IMR-90 (cell line): ENCODE data around the gene CWH43. TPM values are rescaled to one million over a fixed set of nuclear protein-coding genes. Genes with fewer than 3 reads are reported as not detected.

Experiments used
- ATAC-seq: fragments of 200-7000 bp; cut with Tn5 transposase; 2 replicates; pipeline ENCODE4 v1.9.1; 2020; ENCODE audit warnings: low read depth, mild to moderate bottlenecking, moderate library complexity
- BruUV-seq: library from RNA; stranded (reverse); fragments of 400-500 nt; replicated peaks from 2 replicates; lab custom pipeline; 2021; lab: Mats Ljungman, UMichigan
- CTCF ChIA-PET: fragments of 300-600 bp; formaldehyde crosslinking; extraction: SDS; loops from one replicate; lab custom pipeline; 2021; ENCODE audit warnings: antibody characterized with exemption; lab: Yijun Ruan, JAX
- POLR2A ChIA-PET: fragments of 300-600 bp; sonication (Branson Sonifier 250); formaldehyde crosslinking; loops from one replicate; lab custom pipeline; 2022; ENCODE audit warnings: antibody characterized with exemption; ENCODE audit not compliant: unreplicated experiment; lab: Charles Lee
- DNase-seq: peaks from one replicate; pipeline ENCODE4 v3.0.0; 2013
- H2AFZ ChIP-seq: replicated peaks from 2 replicates; pipeline ENCODE3; 2013; ENCODE audit warnings: low read length, mild to moderate bottlenecking; ENCODE audit not compliant: poor library complexity
- H2AK5ac ChIP-seq: 2 replicates; pipeline ENCODE4 v1.6.1; 2013; ENCODE audit warnings: low read depth, low read length, inconsistent platforms
- H2AK9ac ChIP-seq: replicated peaks from 2 replicates; pipeline ENCODE3; 2013; ENCODE audit warnings: mild to moderate bottlenecking, low read depth, low read length, moderate library complexity; ENCODE audit not compliant: poor library complexity
- H2BK120ac ChIP-seq: 2 replicates; pipeline ENCODE4 v1.6.1; 2013; ENCODE audit warnings: low read depth, low read length, inconsistent platforms
- H2BK15ac ChIP-seq: 3 replicates; pipeline ENCODE4 v1.6.1; 2013; ENCODE audit warnings: low read depth, low read length, inconsistent platforms
- H2BK20ac ChIP-seq: 2 replicates; pipeline ENCODE4 v1.6.1; 2013; ENCODE audit warnings: low read depth, mild to moderate bottlenecking, inconsistent platforms, low read length, moderate library complexity
- H2BK5ac ChIP-seq: 2 replicates; pipeline ENCODE4 v1.6.1; 2013; ENCODE audit warnings: mild to moderate bottlenecking, low read depth, low read length, inconsistent platforms; ENCODE audit not compliant: poor library complexity, severe bottlenecking
- H3K14ac ChIP-seq: replicated peaks from 2 replicates; pipeline ENCODE4 v1.6.1; 2013; ENCODE audit warnings: low read depth, low read length, inconsistent platforms
- H3K18ac ChIP-seq: 2 replicates; pipeline ENCODE4 v1.6.1; 2013; ENCODE audit warnings: low read depth, low read length, control low read depth
- H3K23ac ChIP-seq: 2 replicates; pipeline ENCODE4 v1.6.1; 2013; ENCODE audit warnings: low read depth, low read length, inconsistent platforms
- H3K27ac ChIP-seq: 2 replicates; pipeline ENCODE4 v1.5.1; 2013; ENCODE audit warnings: mild to moderate bottlenecking, control low read depth, low read length; ENCODE audit not compliant: insufficient read depth
- H3K27me3 ChIP-seq: 2 replicates; pipeline ENCODE4 v1.6.1; 2013; ENCODE audit warnings: low read length; ENCODE audit not compliant: control insufficient read depth, insufficient read depth
- H3K36me3 ChIP-seq: 2 replicates; pipeline ENCODE4 v1.6.1; 2013; ENCODE audit warnings: low read length, mixed read lengths; ENCODE audit not compliant: control insufficient read depth, insufficient read depth
- H3K4ac ChIP-seq: 2 replicates; pipeline ENCODE4 v1.6.1; 2013; ENCODE audit warnings: low read depth, low read length, inconsistent platforms
- H3K4me1 ChIP-seq: 2 replicates; pipeline ENCODE4 v1.6.1; 2013; ENCODE audit warnings: low read length, mixed read lengths; ENCODE audit not compliant: control insufficient read depth, insufficient read depth
- H3K4me2 ChIP-seq: 2 replicates; pipeline ENCODE4 v1.6.1; 2013; ENCODE audit warnings: low read depth, mild to moderate bottlenecking, control low read depth, low read length, moderate library complexity
- H3K4me3 ChIP-seq: 2 replicates; pipeline ENCODE4 v1.5.1; 2013; ENCODE audit warnings: low read depth, mild to moderate bottlenecking, control low read depth, low read length, moderate library complexity; ENCODE audit not compliant: insufficient read depth
- H3K56ac ChIP-seq: 2 replicates; pipeline ENCODE4 v1.6.1; 2013; ENCODE audit warnings: low read length, inconsistent platforms; ENCODE audit not compliant: insufficient read depth; ENCODE audit errors: extremely low read depth
- H3K79me1 ChIP-seq, 2 experiments: 2 replicates each; pipeline ENCODE4 v1.6.1; 2013; ENCODE audit warnings: low read length in 2 of 2, inconsistent platforms in 1 of 2, low read depth in 1 of 2
- H3K9ac ChIP-seq: 2 replicates; pipeline ENCODE4 v1.6.1; 2013; ENCODE audit warnings: low read depth, low read length, control low read depth
- H3K9me1 ChIP-seq: 2 replicates; pipeline ENCODE4 v1.6.1; 2013; ENCODE audit warnings: low read length, inconsistent platforms; ENCODE audit not compliant: insufficient read depth
- H3K9me3 ChIP-seq: 2 replicates; pipeline ENCODE4 v1.6.1; 2013; ENCODE audit warnings: low read length; ENCODE audit not compliant: control insufficient read depth, insufficient read depth
- H4K20me1 ChIP-seq: 2 replicates; pipeline ENCODE4 v1.6.1; 2013; ENCODE audit warnings: low read length, inconsistent platforms; ENCODE audit not compliant: insufficient read depth
- H4K5ac ChIP-seq: 2 replicates; pipeline ENCODE4 v1.6.1; 2013; ENCODE audit warnings: mild to moderate bottlenecking, low read depth, low read length, control low read depth
- H4K8ac ChIP-seq, 2 experiments: 2 replicates each; pipeline ENCODE4 v1.6.1; 2013; ENCODE audit warnings: low read depth in 2 of 2, low read length in 2 of 2, control low read depth in 1 of 2, inconsistent platforms in 1 of 2
- H4K91ac ChIP-seq: 2 replicates; pipeline ENCODE4 v1.6.1; 2013; ENCODE audit warnings: low read depth, low read length, inconsistent platforms; ENCODE audit not compliant: insufficient read depth
- BHLHE40 ChIP-seq: fragments of 150-350 bp; IDR thresholded peaks from 2 replicates; pipeline ENCODE4 v1.6.1; 2016; ENCODE audit warnings: mild to moderate bottlenecking, low read depth, low read length
- CEBPB ChIP-seq: IDR thresholded peaks from 2 replicates; pipeline ENCODE4 v1.6.1; 2012; ENCODE audit warnings: low read depth, low read length, improper control_type of control experiment
- CHD1 ChIP-seq: IDR thresholded peaks from 2 replicates; pipeline ENCODE4 v1.6.1; 2012; ENCODE audit warnings: low read depth, low read length, improper control_type of control experiment
- FOS ChIP-seq: fragments of 150-350 bp; IDR thresholded peaks from 2 replicates; pipeline ENCODE4 v1.6.1; 2016; ENCODE audit warnings: low read depth, low read length
- NFE2L2 ChIP-seq: fragments of 150-350 bp; IDR thresholded peaks from 2 replicates; pipeline ENCODE4 v1.6.1; 2016; ENCODE audit warnings: low read depth, mild to moderate bottlenecking, low read length
- POLR2A ChIP-seq: IDR thresholded peaks from 2 replicates; pipeline ENCODE4 v1.6.1; 2012; ENCODE audit warnings: mild to moderate bottlenecking, low read depth, low read length
- RCOR1 ChIP-seq: IDR thresholded peaks from 2 replicates; pipeline ENCODE4 v1.6.1; 2012; ENCODE audit warnings: mild to moderate bottlenecking, low read length, improper control_type of control experiment; ENCODE audit not compliant: insufficient replicate concordance
- USF2 ChIP-seq: fragments of 150-350 bp; IDR thresholded peaks from 2 replicates; pipeline ENCODE4 v1.6.1; 2017; ENCODE audit warnings: mild to moderate bottlenecking, antibody characterized with exemption, low read length, low read depth
- WGBS, 2 experiments: methylation state at CpG; one replicate each; pipeline versions ENCODE4 v1.1.5 to v1.1.7; 2013; ENCODE audit warnings: missing lambda C conversion rate in 2 of 2; ENCODE audit not compliant: insufficient read length in 1 of 2; ENCODE audit errors: extremely low coverage in 2 of 2; 5-methylcytosine and 5-hydroxymethylcytosine counted together
- dilution Hi-C: fragments of 300-500 bp; cut with HindIII; formaldehyde crosslinking; loops from one replicate; pipeline ENCODE4 v1.14.3; 2018; ENCODE audit warnings: low sequenced_read_pairs; ENCODE audit not compliant: unreplicated experiment
- in situ Hi-C: fragments of 300-500 bp; cut with MboI; formaldehyde crosslinking; loops from 3 replicates; pipeline ENCODE4 v1.14.3; 2019; ENCODE audit warnings: low sequenced_read_pairs, inconsistent platforms, mixed read lengths
- intact Hi-C: fragments of 100-400 bp; cut with micrococcal nuclease; formaldehyde crosslinking; loops from 2 replicates; pipeline ENCODE4 v1.10.0; 2022
- polyA plus RNA-seq, 3 experiments: library from polyadenylated mRNA; depleted of rRNA; stranded (reverse); fragments of >200 nt; gene quantifications; 2 replicates each; pipeline ENCODE4 v1.2.3, GENCODE V29; 2012; ENCODE audit warnings: low replicate concordance in 1 of 3
- total RNA-seq: library from RNA; depleted of rRNA; stranded (reverse); fragments of >200 nt; gene quantifications from 2 replicates; pipeline ENCODE4 v1.2.3, GENCODE V29; 2012

CWH43 gene
- total and polyA plus RNA-seq, 2 of the 4 experiments (the other 2 are of a cell fraction), result not detected

- TF ChIP-seq CEBPB, result no peak
- no peak for TF ChIP-seq USF2
- no peak for TF ChIP-seq CHD1
- no peak for TF ChIP-seq RCOR1
- TF ChIP-seq NFE2L2, result no peak
- no peak for TF ChIP-seq FOS
- TF ChIP-seq POLR2A, result no peak
- TF ChIP-seq BHLHE40, result no peak
- ATAC-seq, result no peak
- Histone ChIP-seq H2BK120ac (no peak overlapping the region), H4K20me1 (no peaks in the 10 kb centered on the region), H2BK5ac (no peak overlapping the region), H2BK20ac (no peak overlapping the region), H2AK5ac (no peak overlapping the region), H4K91ac (no peak overlapping the region), H3K27ac (no peak overlapping the region), H3K4ac (no peak overlapping the region), H3K9me1 (no peaks in the 10 kb centered on the region), H2BK15ac (no peak overlapping the region), H3K27me3 (peaks cover 11% of the 10 kb centered on the region), H2AK9ac (no peak overlapping the region), H2AFZ (no peak overlapping the region), H3K4me2 (no peak overlapping the region), H4K8ac (no peak overlapping the region), H3K9ac (no peak overlapping the region), H3K56ac (no peak overlapping the region), H3K14ac (no peak overlapping the region), H3K9me3 (0 out of 2 replicates have a peak, but pooled peaks cover 2% of the 10 kb centered on the region), H4K5ac (no peak overlapping the region), H3K18ac (no peak overlapping the region), H3K36me3 (no peaks in the 10 kb centered on the region), H3K23ac (no peak overlapping the region), H3K4me3 (no peak overlapping the region), H3K79me1 (no peaks in the 10 kb centered on the region), H3K4me1 (no peaks in the 10 kb centered on the region)
- WGBS, 2 experiments, result no CpG with 5 or more reads among the region's 3 CpGs
- BruUV-seq, result no TSS peak
- dilution Hi-C loops, result no loop called here
- in situ Hi-C loops, result no loop called here
- DNase-seq, result no peak
- ChIA-PET POLR2A (no interaction called here), CTCF (no interaction called here)
- intact Hi-C loops, result no loop called here
Measured at GRCh38 chr4:48938831-48939230, 47.2 kb upstream of the CWH43 start.
